Measurements from ENCODE around the gene RBM38.

The RBM38 gene

DNA sequence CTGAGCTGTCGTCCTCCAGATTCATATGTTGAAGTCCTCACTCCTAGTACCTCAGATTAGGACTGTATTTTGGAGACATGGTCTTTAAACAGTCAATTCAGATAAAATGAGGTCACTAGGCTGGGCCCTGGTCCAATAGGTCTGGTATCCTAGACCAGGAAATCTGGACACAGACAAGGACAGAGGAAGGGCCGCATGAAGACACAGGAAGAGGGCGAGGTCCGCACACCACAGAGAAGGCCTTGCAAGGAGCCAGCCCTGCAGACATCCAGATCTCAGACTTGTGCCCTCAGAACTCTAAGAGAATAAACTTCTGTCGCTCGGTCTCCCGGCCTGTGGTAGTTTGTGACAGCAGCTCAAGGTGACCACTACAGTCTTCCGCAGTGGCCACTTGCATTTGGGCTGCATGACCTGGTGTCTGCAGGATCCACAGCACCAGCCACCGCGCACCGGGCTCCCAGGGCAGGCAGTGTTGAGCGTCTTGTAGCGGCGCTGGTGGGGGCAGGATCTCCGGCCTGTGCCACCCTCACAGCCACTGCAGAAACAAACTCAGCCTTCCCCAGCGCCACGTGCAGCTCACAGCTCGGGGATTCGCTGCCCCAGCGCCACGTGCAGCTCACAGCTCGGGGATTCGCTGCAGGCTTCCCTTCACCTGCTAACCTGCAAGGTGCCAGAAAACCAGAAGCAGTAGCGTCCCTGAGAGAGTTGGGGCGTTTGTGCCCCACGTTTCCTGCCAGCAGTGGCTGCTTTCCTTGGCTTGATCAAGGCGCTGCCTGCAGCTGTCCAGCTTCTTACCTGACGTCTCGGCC lies 6.0 kb upstream of the RBM38 start:
- H3K9ac ChIP-seq (ENCODE audit: low read length) = no peak overlapping the region

DNA sequence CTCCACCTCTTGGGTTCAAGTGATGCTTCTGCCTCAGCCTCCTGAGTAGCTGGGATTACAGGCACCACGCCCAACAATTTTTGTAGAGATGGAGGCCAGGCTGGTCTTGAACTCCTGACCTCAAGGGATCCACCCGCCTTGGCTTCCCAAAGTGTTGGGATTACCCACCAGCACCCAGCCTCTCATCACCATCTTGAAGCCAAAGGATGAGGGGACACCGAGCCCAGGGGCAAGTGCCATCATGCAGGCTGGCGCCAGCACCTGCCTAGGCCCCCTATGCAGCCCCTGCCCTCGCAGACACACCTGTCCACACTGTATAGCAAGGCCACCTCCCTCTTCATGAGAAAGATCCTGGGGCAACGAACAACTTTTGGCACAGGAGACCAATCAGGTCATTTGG lies 5.3 kb upstream of the RBM38 start:
- no peak overlapping the region for H2AFZ ChIP-seq (ENCODE audit: low read length)
- no peaks in the 10 kb centered on the region for H3K9me2 ChIP-seq (replicated peaks; ENCODE audit: insufficient read depth, low read length)
- DNase-seq = no peak
- no peaks in the 10 kb centered on the region for H3K36me3 ChIP-seq (replicated peaks; ENCODE audit: insufficient read depth, low read length)
- H3K27me3 ChIP-seq (replicated peaks; ENCODE audit: insufficient read depth, low read length) = no peaks in the 10 kb centered on the region
- H3K27ac ChIP-seq (ENCODE audit: low read length) = no peak overlapping the region
- TF ChIP-seq EZH2phosphoT487 (IDR thresholded peaks at IDR 0.05; ENCODE audit: low read length) (no peak), EZH2 (optimal IDR thresholded peaks at IDR 0.05; ENCODE audit: low read depth, low read length) (no peak)
- TF ChIP-seq, protein P1, sequence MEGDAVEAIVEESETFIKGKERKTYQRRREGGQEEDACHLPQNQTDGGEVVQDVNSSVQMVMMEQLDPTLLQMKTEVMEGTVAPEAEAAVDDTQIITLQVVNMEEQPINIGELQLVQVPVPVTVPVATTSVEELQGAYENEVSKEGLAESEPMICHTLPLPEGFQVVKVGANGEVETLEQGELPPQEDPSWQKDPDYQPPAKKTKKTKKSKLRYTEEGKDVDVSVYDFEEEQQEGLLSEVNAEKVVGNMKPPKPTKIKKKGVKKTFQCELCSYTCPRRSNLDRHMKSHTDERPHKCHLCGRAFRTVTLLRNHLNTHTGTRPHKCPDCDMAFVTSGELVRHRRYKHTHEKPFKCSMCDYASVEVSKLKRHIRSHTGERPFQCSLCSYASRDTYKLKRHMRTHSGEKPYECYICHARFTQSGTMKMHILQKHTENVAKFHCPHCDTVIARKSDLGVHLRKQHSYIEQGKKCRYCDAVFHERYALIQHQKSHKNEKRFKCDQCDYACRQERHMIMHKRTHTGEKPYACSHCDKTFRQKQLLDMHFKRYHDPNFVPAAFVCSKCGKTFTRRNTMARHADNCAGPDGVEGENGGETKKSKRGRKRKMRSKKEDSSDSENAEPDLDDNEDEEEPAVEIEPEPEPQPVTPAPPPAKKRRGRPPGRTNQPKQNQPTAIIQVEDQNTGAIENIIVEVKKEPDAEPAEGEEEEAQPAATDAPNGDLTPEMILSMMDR (IDR thresholded peaks at IDR 0.05; ENCODE audit: low read length) = no peak
- no peaks in the 10 kb centered on the region for H3K9me3 ChIP-seq (replicated peaks; ENCODE audit: insufficient read depth, low read length)
- H3K4me3 ChIP-seq (ENCODE audit: low read length) = no peak overlapping the region
- no peak overlapping the region for H3K4me2 ChIP-seq (ENCODE audit: low read depth, low read length)
- H3K4me1 ChIP-seq (ENCODE audit: low read length) = peaks cover 48% of the 10 kb centered on the region
- no peaks in the 10 kb centered on the region for H4K20me1 ChIP-seq (ENCODE audit: insufficient read depth, low read length)
- H3K79me2 ChIP-seq (ENCODE audit: low read length) = peaks cover 39% of the 10 kb centered on the region
- peaks cover 41% of the 10 kb centered on the region for H3F3A ChIP-seq (ENCODE audit: insufficient read depth, low read length)
- H3K9ac ChIP-seq (ENCODE audit: low read length) = no peak overlapping the region

More for the DNA sequence above, 6.0 kb upstream of the RBM38 start:
- TF ChIP-seq EZH2 (optimal IDR thresholded peaks at IDR 0.05; ENCODE audit: low read depth, low read length) (no peak), EZH2phosphoT487 (IDR thresholded peaks at IDR 0.05; ENCODE audit: low read length) (no peak)
- TF ChIP-seq, protein P1 (IDR thresholded peaks at IDR 0.05; ENCODE audit: low read length) = no peak
- Histone ChIP-seq H3K27me3 (replicated peaks; ENCODE audit: insufficient read depth, low read length) (no peaks in the 10 kb centered on the region), H3F3A (ENCODE audit: insufficient read depth, low read length) (peaks cover 37% of the 10 kb centered on the region), H3K27ac (ENCODE audit: low read length) (peak overlapping the region; percentile 80; the same call in 1 of the 2 replicates), H3K4me2 (ENCODE audit: low read depth, low read length) (peak overlapping the region; percentile 52), H3K9me3 (replicated peaks; ENCODE audit: insufficient read depth, low read length) (no peaks in the 10 kb centered on the region), H3K9me2 (replicated peaks; ENCODE audit: insufficient read depth, low read length) (no peaks in the 10 kb centered on the region), H4K20me1 (ENCODE audit: insufficient read depth, low read length) (no peaks in the 10 kb centered on the region), H3K4me1 (ENCODE audit: low read length) (peaks cover 42% of the 10 kb centered on the region), H2AFZ (ENCODE audit: low read length) (no peak overlapping the region), H3K36me3 (replicated peaks; ENCODE audit: insufficient read depth, low read length) (no peaks in the 10 kb centered on the region), H3K79me2 (ENCODE audit: low read length) (peaks cover 31% of the 10 kb centered on the region), H3K4me3 (ENCODE audit: low read length) (no peak overlapping the region)
- DNase-seq = no peak

DNA sequence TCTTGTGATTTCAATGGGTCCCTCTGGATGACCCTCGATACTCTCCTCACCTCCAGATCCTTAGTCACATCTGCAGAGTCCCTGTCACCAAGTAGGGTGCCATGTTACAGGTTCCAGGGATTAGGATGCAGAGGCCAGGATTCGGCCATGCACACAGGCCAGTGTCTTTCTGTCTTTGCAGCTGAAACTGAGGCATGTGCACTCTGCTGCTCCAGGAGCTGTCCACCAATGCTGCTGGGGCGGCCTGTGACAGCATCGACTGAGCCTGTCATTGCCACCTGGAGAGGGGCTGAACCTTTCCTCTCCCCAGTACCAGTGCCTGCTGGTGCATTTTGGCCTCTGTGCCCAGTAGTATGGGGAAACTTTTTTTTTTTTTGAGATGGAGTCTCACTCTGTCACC lies 4.4 kb upstream of the RBM38 start:
- Histone ChIP-seq H3F3A (ENCODE audit: insufficient read depth, low read length) (peaks cover 36% of the 10 kb centered on the region), H2AFZ (ENCODE audit: low read length) (no peak overlapping the region), H3K4me3 (ENCODE audit: low read length) (no peak overlapping the region), H3K9ac (ENCODE audit: low read length) (no peak overlapping the region), H3K79me2 (ENCODE audit: low read length) (peaks cover 42% of the 10 kb centered on the region), H3K27ac (ENCODE audit: low read length) (no peak overlapping the region), H3K36me3 (replicated peaks; ENCODE audit: insufficient read depth, low read length) (no peaks in the 10 kb centered on the region), H3K4me2 (ENCODE audit: low read depth, low read length) (no peak overlapping the region), H3K9me3 (replicated peaks; ENCODE audit: insufficient read depth, low read length) (no peaks in the 10 kb centered on the region), H3K4me1 (ENCODE audit: low read length) (peaks cover 46% of the 10 kb centered on the region), H4K20me1 (ENCODE audit: insufficient read depth, low read length) (no peaks in the 10 kb centered on the region), H3K27me3 (replicated peaks; ENCODE audit: insufficient read depth, low read length) (no peaks in the 10 kb centered on the region), H3K9me2 (replicated peaks; ENCODE audit: insufficient read depth, low read length) (no peaks in the 10 kb centered on the region)
- no peak for DNase-seq
- no peak for TF ChIP-seq EZH2phosphoT487 (IDR thresholded peaks at IDR 0.05; ENCODE audit: low read length)
- TF ChIP-seq, protein P1 (IDR thresholded peaks at IDR 0.05; ENCODE audit: low read length) = no peak
- TF ChIP-seq EZH2 (optimal IDR thresholded peaks at IDR 0.05; ENCODE audit: low read depth, low read length) = no peak
